ENCODE results near the gene NMNAT3. TPM values are rescaled to one million over a fixed set of nuclear protein-coding genes. Genes with fewer than 3 reads are reported as not detected.

Gene NMNAT3
- total RNA-seq, 1 experiment from 2014 or later, result 1.0 TPM

DNA sequence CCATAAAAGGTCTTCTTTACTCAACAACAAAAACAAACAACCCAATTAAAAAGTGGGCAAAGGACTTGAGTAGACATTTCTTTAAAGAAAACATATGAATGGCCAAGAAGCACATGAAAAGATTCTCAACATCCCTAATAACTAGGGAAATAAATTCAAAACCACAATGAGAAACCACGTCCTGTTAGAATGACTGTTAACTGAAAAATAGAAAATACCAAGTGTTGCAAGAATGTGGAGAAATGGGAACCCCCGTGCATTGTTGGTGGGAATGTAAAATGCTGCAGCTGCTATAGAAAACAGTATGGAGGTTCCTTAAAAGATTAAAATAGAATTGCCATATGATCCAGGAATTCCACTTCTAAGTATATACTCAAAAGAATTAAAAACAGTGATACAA lies 34.8 kb downstream of the NMNAT3 start:
- intact Hi-C loops (cut with micrococcal nuclease), result no loop called here
- no TSS peak for BruUV-seq (replicated peaks)
- TF ChIP-seq CTCF (IDR thresholded peaks at IDR 0.05; ENCODE audit: unreplicated experiment), result no peak
- Mint-ChIP-seq H3K27ac (ENCODE audit: low read depth, unreplicated experiment) (no peak overlapping the region), H3K9me3 (ENCODE audit: unreplicated experiment) (no peaks in the 10 kb centered on the region), H3K36me3 (ENCODE audit: insufficient read depth, unreplicated experiment) (no peaks in the 10 kb centered on the region), H3K4me3 (ENCODE audit: unreplicated experiment) (no peak overlapping the region), H3K4me1 (ENCODE audit: insufficient read depth, unreplicated experiment) (no peaks in the 10 kb centered on the region), H3K27me3 (ENCODE audit: insufficient read depth, unreplicated experiment) (no peaks in the 10 kb centered on the region)
- DNase-seq (ENCODE audit: unreplicated experiment), result no peak
- POLR2A ChIA-PET, result no interaction called here
- CTCF ChIA-PET, result no interaction called here

GRCh38 chr3:139640456-139640855 lies 37.3 kb downstream of the NMNAT3 start:
- Mint-ChIP-seq H3K9me3 (ENCODE audit: unreplicated experiment) (no peaks in the 10 kb centered on the region), H3K4me3 (ENCODE audit: unreplicated experiment) (no peak overlapping the region), H3K27ac (ENCODE audit: low read depth, unreplicated experiment) (no peak overlapping the region), H3K36me3 (ENCODE audit: insufficient read depth, unreplicated experiment) (no peaks in the 10 kb centered on the region), H3K27me3 (ENCODE audit: insufficient read depth, unreplicated experiment) (no peaks in the 10 kb centered on the region), H3K4me1 (ENCODE audit: insufficient read depth, unreplicated experiment) (no peaks in the 10 kb centered on the region)
- POLR2A ChIA-PET, result interaction anchor here (1.4 kb wide), 1 partner anchor 39 kb away, joined by 3 read pairs; no protein-coding TSS in a partner anchor
- DNase-seq (ENCODE audit: unreplicated experiment), result no peak
- intact Hi-C loops (cut with micrococcal nuclease), result no loop called here
- no peak for TF ChIP-seq CTCF (IDR thresholded peaks at IDR 0.05; ENCODE audit: unreplicated experiment)
- CTCF ChIA-PET, result interaction anchor here (0.9 kb wide), 1 partner anchor 213 kb away, joined by 4 read pairs; no protein-coding TSS in a partner anchor
- no TSS peak for BruUV-seq (replicated peaks)

DNA sequence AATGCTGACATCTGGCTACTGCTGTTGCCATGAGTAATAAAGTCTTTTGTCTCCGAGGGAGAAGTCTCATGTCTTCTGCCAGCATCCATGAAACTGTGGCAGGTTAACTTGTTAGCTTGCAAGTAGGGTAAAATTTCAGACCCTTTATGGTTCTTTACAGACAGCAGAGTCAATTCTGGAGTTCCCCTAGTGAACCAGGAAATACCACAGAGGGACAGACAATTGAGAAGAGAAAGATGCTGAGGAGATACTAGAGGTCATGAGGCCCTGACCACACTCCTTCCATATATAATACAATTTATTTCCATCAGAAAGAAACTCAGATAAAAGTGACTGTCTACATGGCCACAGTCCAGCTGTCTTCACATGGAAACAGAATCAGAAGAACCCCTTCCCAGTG lies 38.1 kb downstream of the NMNAT3 start:
- Mint-ChIP-seq H3K36me3 (ENCODE audit: insufficient read depth, unreplicated experiment) (no peaks in the 10 kb centered on the region), H3K9me3 (ENCODE audit: unreplicated experiment) (no peaks in the 10 kb centered on the region), H3K27me3 (ENCODE audit: insufficient read depth, unreplicated experiment) (no peaks in the 10 kb centered on the region), H3K4me1 (ENCODE audit: insufficient read depth, unreplicated experiment) (no peaks in the 10 kb centered on the region), H3K27ac (ENCODE audit: low read depth, unreplicated experiment) (no peak overlapping the region), H3K4me3 (ENCODE audit: unreplicated experiment) (no peak overlapping the region)
- DNase-seq (ENCODE audit: unreplicated experiment), result no peak
- POLR2A ChIA-PET, result no interaction called here
- no TSS peak for BruUV-seq (replicated peaks)
- CTCF ChIA-PET, result no interaction called here
- no peak for TF ChIP-seq CTCF (IDR thresholded peaks at IDR 0.05; ENCODE audit: unreplicated experiment)
- intact Hi-C loops (cut with micrococcal nuclease), result no loop called here

GRCh38 chr3:139638518-139638917 lies 39.3 kb downstream of the NMNAT3 start:
- ChIA-PET POLR2A (no interaction called here), CTCF (interaction anchor here (0.6 kb wide), 2 partner anchors 41 to 219 kb away, joined by 3 read pairs; no protein-coding TSS in a partner anchor)
- no peaks in the 10 kb centered on the region for H3K36me3 Mint-ChIP-seq (ENCODE audit: insufficient read depth, unreplicated experiment)
- H3K27ac Mint-ChIP-seq (ENCODE audit: low read depth, unreplicated experiment), result no peak overlapping the region
- H3K9me3 Mint-ChIP-seq (ENCODE audit: unreplicated experiment), result no peaks in the 10 kb centered on the region
- no peaks in the 10 kb centered on the region for H3K27me3 Mint-ChIP-seq (ENCODE audit: insufficient read depth, unreplicated experiment)
- intact Hi-C loops (cut with micrococcal nuclease), result no loop called here
- no peak for TF ChIP-seq CTCF (IDR thresholded peaks at IDR 0.05; ENCODE audit: unreplicated experiment)
- DNase-seq (ENCODE audit: unreplicated experiment), result no peak
- H3K4me3 Mint-ChIP-seq (ENCODE audit: unreplicated experiment), result no peak overlapping the region
- BruUV-seq (replicated peaks), result no TSS peak
- no peaks in the 10 kb centered on the region for H3K4me1 Mint-ChIP-seq (ENCODE audit: insufficient read depth, unreplicated experiment)
